ENCODE data around the gene HK3.
"Not testable (repeated sequence)": the region's sequence is repeated elsewhere in the genome, so short reads cannot be mapped to it uniquely, and the experiment has no call there.

The HK3 gene

GRCh38 chr5:176881816-176882566 lies 17.2 kb downstream of the HK3 start:
- DNase-seq: no peak

- DNase-seq: no peak
Observed at GRCh38 chr5:176881021-176881749, 18.0 kb downstream of the HK3 start.

DNA sequence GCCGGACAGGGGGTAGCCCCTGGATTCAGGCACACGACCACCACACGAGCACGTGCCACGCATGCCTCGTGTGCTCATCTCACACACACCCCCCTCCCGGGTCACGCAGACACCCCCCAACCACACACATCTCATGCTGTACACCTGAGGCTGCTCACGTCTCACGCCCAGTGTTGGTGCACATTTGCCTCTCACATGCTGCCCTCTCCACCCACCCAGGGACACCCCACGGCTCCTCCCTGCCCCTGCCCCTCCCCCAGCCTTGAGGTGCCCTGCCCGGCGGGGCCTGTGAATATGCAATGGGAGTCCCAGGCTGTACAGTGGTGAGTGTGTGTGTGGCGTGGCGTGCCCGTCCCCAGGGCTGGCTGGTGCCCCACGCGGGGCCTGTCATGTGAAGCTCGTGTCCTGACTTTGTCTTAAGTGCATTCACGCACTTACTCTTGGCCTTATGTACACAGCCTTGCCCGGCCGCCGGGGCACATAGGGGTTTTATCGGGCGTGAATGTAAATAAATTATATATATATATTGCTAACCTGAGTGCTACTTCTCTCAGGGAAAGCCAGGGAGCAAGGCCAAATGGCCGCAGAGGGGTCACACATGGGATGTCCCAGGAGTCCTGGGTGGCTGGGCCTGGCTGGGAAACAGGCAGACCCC lies 18.7 kb downstream of the HK3 start:
- DNase-seq: no peak

- no peak for DNase-seq
Observed at GRCh38 chr5:176879663-176880361, 19.3 kb downstream of the HK3 start.

DNA sequence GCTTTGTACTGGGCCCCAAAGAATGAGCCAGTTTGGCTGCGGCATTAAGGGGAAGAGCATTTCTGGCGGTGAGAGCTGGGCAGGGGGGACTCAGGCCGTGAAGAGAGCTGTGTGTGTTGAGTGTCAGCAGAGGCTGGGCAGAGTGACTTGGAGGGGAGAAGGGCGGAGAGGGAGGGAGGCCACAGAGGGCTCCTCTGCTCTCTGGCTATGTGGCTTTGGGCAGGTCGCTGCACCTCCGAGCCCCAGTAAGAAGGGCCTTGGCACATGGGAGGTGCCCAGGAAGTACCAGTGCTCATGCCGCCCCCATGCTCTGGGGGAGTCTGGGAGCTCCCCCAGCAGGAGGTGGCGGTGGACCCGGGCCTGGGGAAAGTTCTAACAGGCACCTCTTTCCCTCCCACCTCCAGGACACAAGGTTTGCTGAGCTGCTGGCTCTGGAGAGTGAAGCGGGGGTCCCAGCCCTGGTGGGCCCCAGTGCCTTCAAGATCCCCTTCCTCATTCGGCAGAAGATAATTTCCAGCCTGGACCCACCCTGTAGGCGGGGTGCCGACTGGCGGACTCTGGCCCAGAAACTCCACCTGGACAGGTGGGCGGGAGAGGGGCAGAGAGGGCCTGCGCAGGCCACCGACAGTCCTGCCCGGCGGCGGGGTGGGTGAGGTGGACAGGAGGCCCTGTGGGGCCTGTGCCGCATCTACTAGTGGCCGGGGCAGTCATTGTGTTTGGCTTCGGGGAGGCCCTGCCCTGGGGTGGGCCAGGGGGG lies 20.1 kb downstream of the HK3 start:
- DNase-seq: no peak

DNA sequence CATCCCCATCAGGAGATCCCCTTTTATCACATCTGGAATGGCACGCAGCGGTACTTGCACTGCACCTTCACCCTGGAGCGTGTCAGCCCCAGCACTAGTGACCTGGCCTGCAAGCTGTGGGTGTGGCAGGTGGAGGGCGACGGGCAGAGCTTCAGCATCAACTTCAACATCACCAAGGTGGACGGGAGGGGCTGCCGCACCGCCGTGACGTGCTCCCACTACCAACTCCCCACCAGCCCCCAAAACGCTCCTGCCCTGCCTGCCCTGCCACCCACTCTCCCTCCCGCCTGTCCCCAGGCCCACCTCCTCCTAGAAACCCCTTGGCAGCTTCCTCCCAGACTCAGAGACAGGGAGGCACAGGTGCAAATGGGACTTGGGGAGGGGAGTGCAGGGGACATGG lies 20.7 kb downstream of the HK3 start:
- DNase-seq: no peak

DNA sequence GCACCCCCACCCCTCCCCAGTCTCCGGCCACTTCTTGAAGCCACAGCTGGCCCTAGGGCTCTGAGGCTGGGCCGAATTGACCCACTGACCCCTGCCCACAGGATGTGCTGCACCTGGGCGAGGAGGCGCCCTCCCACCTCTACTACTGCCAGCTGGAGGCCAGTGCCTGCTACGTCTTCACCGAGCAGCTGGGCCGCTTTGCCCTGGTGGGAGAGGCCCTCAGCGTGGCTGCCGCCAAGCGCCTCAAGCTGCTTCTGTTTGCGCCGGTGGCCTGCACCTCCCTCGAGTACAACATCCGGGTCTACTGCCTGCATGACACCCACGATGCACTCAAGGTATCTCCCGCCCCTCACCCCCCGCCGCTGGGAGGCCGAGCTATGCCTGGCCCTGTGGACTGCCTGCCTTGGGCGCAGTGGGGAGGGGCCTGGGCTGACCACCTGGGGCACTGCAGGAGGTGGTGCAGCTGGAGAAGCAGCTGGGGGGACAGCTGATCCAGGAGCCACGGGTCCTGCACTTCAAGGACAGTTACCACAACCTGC lies 21.3 kb downstream of the HK3 start:
- no peak for DNase-seq

DNA sequence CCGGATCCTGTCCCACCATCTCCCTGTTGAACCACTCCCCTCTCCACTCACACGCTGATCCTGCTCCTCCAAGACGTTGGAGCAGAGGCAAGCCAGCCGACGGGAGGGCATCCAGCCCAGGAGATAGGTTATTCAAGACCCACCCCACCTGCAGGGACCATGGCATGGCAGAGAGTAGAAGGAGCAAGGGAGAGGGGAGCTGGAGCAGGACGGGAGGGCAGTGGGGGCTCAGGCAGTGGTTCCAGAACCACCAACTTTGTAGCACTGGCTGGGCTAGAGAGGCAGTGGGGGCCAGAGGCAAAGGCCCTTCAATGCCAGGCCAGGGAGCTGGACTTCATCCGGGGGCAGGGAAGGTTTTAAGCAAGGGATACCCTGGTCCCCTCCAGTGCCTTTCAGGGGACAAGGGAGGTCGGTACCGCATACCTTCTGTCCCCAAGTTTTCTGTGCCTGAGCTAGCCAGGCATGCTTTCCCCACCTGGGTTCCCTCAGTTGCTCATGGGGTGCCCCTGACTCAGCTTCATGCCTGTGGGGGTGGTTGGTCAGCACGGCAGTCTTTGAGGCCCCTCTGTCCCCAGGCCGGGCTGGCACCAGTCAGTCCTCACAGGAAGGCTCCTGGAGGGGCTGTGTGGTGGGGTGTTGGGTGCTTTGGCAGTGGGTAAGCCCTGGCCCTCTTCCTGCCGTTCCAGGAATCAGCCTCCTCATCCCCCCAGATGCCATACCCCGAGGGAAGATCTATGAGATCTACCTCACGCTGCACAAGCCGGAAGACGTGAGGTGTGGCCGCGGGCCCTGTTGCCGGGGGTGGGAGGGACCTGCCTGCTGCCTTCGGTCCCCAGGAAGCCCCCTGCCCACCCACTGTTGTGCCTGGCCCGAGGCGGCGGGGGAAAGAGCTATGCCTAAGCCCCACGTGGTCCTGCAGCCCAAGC lies 22.4 kb downstream of the HK3 start:
- no peak for DNase-seq

DNA sequence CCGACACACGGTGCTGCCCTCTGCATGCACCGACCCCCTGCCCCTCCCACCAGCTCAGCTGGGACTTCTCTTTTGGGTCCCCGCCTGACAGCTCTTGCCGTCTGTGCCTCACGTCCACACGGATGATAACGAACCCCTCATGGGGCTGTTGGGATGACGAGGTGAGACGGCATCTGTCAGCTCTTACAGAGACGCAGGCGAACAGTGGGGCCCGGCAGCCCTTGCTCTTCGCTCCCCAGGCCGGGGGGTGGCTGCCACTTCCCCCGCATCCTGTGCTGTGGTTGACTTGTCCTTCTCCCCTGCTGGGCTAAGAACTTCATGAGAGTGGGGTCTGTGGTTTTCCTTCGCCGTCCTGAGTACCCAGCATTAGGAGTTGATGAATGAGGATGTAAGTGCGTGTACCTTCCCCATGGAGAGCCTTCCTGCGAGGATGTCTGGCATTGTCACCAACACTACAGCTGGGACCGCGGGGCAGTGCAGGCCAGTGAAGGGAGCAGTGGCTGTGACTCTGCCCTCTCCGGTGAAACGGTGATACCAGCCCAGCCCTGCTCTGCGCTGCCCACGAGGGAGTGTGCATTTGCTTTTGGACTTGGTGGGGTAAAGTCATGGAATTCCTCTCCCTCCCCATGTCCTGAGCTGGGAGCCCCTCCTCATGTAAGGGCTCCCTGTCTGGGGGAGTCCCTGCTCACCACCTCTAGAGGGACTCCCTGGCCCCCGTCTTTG lies 23.2 kb downstream of the HK3 start:
- no peak for DNase-seq

GRCh38 chr5:176875014-176875550 lies 24.1 kb downstream of the HK3 start:
- DNase-seq: no peak

- DNase-seq: no peak
Observed at GRCh38 chr5:176874198-176874780, 24.9 kb downstream of the HK3 start.

GRCh38 chr5:176873541-176874172 lies 25.5 kb downstream of the HK3 start:
- DNase-seq: no peak

DNA sequence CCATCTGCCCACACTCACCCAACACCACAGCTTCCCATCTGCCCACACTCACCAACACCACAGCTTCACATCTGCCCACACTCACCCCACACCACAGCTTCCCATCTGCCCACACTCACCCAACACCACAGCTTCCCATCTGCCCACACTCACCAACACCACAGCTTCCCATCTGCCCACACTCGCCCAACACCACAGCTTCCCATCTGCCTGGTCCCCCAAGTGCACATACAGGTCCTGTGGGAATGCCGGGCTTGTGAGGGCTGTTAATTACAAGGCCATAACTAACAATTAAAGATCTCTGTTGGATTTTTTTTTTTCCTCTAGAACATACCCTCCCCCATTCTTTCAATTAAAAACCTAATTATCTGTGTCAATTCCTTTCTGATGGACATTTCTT lies 26.1 kb downstream of the HK3 start:
- not testable (repeated sequence) for DNase-seq

- DNase-seq: not testable (repeated sequence)
Observed at GRCh38 chr5:176872586-176872985, 26.6 kb downstream of the HK3 start.

DNA sequence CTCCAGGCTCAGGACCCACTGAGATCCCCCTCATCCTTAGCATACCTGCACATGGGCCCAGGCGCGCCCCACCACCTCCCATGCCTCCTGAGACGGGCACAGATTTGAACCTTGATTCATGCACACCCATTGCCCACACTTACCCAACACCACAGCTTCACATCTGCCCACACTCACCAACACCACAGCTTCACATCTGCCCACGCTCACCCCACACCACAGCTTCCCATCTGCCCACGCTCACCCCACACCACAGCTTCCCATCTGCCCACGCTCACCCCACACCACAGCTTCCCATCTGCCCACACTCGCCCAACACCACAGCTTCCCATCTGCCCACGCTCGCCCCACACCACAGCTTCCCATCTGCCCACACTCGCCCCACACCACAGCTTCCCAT lies 28.5 kb downstream of the HK3 start:
- DNase-seq: not testable (repeated sequence)

- no peak for DNase-seq
Observed at GRCh38 chr5:176870110-176870591, 29.0 kb downstream of the HK3 start.

GRCh38 chr5:176869501-176870109 lies 29.5 kb downstream of the HK3 start:
- DNase-seq: no peak

DNA sequence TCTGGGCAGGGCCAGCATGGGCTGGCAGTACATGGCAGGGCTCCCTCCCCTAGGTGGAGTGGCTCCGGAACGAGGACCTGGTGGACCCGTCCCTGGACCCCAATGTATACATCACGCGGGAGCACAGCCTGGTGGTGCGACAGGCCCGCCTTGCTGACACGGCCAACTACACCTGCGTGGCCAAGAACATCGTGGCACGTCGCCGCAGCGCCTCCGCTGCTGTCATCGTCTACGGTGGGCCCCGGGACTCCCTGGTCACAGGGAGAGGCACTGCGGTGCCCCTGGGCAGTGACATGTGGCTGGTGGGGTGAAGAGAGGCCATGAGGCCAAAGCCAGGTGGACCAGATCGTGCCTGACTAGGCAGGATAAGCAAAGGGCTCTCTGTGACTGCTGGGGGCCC lies 30.4 kb downstream of the HK3 start:
- no peak for DNase-seq

- no peak for DNase-seq
Observed at GRCh38 chr5:176868126-176868525, 31.0 kb downstream of the HK3 start.
